ENCODE measurements around the gene ISLR.

The ISLR gene

DNA sequence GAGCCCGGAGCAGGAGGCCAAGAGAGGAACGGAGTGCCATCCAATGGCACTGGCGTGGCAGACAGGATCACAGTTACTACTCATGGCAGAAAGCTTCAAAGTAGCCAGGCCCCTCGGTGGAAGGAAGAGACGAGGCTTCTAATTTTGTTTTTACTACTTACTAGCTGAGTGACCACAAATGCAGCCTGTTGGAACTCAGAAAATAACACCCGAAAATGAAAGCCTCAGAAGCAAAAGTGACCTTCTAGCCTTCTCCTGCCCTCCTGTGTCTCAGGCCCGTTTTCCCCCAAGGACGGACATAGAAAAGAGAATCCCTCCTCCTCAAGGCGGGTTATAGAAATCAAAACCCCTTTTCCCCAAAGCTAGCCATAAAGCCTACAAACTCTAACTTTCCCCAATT lies 39.0 kb downstream of the ISLR start:
- DNase-seq (ENCODE audit: low read depth): no peak

- DNase-seq (ENCODE audit: low read depth): no peak
Measured at GRCh38 chr15:74213858-74214284, 40.4 kb downstream of the ISLR start.

- DNase-seq (ENCODE audit: low read depth): no peak
Measured at GRCh38 chr15:74214324-74215021, 41.0 kb downstream of the ISLR start.

DNA sequence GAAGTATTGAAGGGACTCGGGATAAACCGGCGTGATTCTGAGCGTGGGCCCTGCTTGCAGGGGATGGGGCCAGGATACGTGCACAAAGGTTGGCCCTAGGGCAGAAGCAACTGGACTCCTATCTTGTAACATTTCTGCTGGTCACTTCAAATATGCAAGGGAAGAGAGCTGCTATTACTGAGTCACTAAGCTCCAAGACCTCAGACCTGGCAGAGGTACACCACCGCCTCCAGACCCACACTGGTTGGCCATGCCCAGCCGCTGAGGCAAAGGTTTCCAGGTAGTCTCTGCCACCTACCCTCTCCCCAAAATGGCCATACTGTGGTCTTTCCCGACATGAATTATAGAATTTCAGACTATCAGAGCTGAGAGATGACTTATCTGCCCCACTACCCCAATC lies 42.4 kb downstream of the ISLR start:
- no peak for DNase-seq (ENCODE audit: low read depth)

DNA sequence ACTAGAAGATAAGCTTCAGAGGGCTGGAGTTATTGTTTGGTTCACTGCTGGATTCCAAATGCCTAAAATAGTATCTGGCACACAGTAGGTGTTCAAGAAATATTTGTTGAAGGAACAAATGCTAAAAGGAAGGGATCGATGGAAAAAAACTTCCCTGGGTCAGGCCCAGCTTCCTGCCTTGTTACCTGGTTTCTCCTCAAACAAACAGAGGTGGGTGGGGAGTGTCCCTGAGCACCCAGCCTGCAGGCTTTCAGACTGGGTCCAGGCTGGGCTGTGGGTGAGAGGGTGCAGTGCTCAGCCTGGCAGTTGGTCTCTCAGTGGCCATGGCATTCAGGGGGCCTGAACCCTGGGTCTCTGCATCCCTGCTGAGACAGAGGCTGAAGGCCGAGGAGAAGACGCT lies 43.4 kb downstream of the ISLR start:
- DNase-seq (ENCODE audit: low read depth): no peak

GRCh38 chr15:74217907-74218885 lies 44.7 kb downstream of the ISLR start:
- no peak for DNase-seq (ENCODE audit: low read depth)

- no peak for DNase-seq (ENCODE audit: low read depth)
Measured at GRCh38 chr15:74220475-74221248, 47.2 kb downstream of the ISLR start.

DNA sequence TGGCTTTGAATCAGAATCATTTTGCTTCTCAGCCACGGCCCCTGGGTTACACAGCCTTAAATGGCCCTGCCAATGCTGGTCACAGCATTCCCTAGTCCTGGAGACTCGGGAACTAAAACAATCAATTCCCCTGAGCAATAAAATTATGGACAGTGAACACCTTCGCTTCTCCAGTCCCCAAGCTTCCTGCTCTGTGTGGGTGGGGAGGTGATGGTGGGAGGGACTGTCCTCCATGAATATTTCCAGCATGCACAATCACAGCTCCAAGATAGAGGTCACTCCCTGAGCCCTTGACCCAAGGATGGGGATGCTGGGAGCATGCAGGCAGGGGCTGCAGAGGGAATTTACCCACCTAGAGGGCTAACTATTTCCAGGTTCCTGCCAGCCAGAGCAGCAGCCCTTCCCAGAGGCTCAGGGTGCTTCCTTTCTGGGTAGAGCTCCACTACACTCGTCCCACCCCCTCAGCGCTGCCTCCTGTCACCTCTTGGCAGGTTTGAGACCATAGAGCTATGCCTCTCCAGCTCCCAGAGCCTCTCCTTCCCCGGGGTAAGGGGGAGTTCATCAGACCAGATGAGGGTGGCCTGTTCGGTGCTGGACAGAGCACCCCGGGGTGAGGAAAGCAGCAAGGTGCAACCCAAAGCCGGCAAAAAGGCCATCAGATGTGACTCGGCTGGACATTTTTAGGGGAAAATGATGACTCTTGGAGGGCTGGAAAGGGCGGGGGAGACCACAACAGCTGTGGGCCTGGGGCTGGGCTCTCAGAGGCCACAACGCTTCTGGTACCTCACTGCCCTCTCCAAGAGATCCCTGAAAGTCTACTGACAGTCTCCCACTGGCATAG lies 48.1 kb downstream of the ISLR start:
- no peak for DNase-seq (ENCODE audit: low read depth)

- DNase-seq (ENCODE audit: low read depth): no peak
Measured at GRCh38 chr15:74222240-74223119, 49.0 kb downstream of the ISLR start.

- DNase-seq (ENCODE audit: low read depth): no peak
Measured at GRCh38 chr15:74225928-74226327, 52.4 kb downstream of the ISLR start.
